KMS-11 (cell line): ENCODE results near the gene MRPL58.
"Not testable (repeated sequence)": the region's sequence is repeated elsewhere in the genome, so short reads cannot be mapped to it uniquely, and the experiment has no call there.

Source experiments
- H2AFZ ChIP-seq: fragments of 200-600 bp; sonication (generic); 2 replicates; pipeline ENCODE4 v1.6.1; 2016; ENCODE audit warnings: antibody characterized with exemption, mixed run types, low read depth
- H3K27ac ChIP-seq: fragments of 200-600 bp; sonication (generic); 2 replicates; pipeline ENCODE4 v1.6.1; 2016; ENCODE audit warnings: mild to moderate bottlenecking, mixed run types
- H3K27me3 ChIP-seq: fragments of 200-600 bp; sonication (generic); 2 replicates; pipeline ENCODE4 v1.6.1; 2017; ENCODE audit warnings: mild to moderate bottlenecking, low read depth, mixed run types, moderate library complexity; ENCODE audit not compliant: insufficient read depth
- H3K36me3 ChIP-seq: fragments of 200-600 bp; sonication (generic); 2 replicates; pipeline ENCODE4 v1.6.1; 2017; ENCODE audit warnings: mild to moderate bottlenecking, mixed run types; ENCODE audit not compliant: insufficient read depth
- H3K4me1 ChIP-seq: fragments of 200-600 bp; sonication (generic); 2 replicates; pipeline ENCODE4 v1.6.1; 2016; ENCODE audit warnings: mild to moderate bottlenecking, low read depth, mixed run types; ENCODE audit not compliant: poor library complexity, severe bottlenecking
- H3K4me2 ChIP-seq: fragments of 200-600 bp; sonication (generic); 2 replicates; pipeline ENCODE4 v1.7.0; 2016; ENCODE audit warnings: mild to moderate bottlenecking, mixed run types
- H3K4me3 ChIP-seq: fragments of 200-600 bp; sonication (generic); IDR thresholded peaks from 2 replicates; pipeline ENCODE4 v1.6.1; 2017; ENCODE audit warnings: low read depth, low read length, mixed read lengths; ENCODE audit not compliant: insufficient read depth
- H3K79me2 ChIP-seq: fragments of 200-600 bp; sonication (generic); 2 replicates; pipeline ENCODE4 v1.6.1; 2016; ENCODE audit warnings: low read depth, mixed run types; ENCODE audit not compliant: insufficient read depth
- H3K9ac ChIP-seq: fragments of 200-600 bp; sonication (generic); 2 replicates; pipeline ENCODE4 v1.6.1; 2016; ENCODE audit warnings: mild to moderate bottlenecking, mixed run types
- H4K20me1 ChIP-seq: fragments of 200-600 bp; sonication (generic); 2 replicates; pipeline ENCODE4 v1.6.1; 2016; ENCODE audit warnings: mild to moderate bottlenecking, mixed run types; ENCODE audit not compliant: insufficient read depth
- CTCF ChIP-seq: fragments of 200-600 bp; sonication (generic); conservative IDR thresholded peaks from 2 replicates; pipeline ENCODE4 v1.6.1; 2017; ENCODE audit warnings: low read depth, mild to moderate bottlenecking, antibody characterized with exemption, low read length, moderate library complexity, mixed read lengths

MRPL58 gene

GRCh38 chr17:75019146-75019545 lies 6.7 kb downstream of the MRPL58 start:
- Histone ChIP-seq H3K4me2 (no peak overlapping the region), H4K20me1 (no peaks in the 10 kb centered on the region), H3K27ac (no peak overlapping the region), H2AFZ (no peak overlapping the region), H3K9ac (no peak overlapping the region), H3K79me2 (no peaks in the 10 kb centered on the region; the same call in 1 of the 2 replicates), H3K4me1 (no peaks in the 10 kb centered on the region), H3K4me3 (no peak overlapping the region), H3K36me3 (peaks cover 5% of the 10 kb centered on the region; the same call in 1 of the 2 replicates), H3K27me3 (no peaks in the 10 kb centered on the region)
- TF ChIP-seq CTCF, result no peak

GRCh38 chr17:75019710-75020109 lies 7.2 kb downstream of the MRPL58 start:
- no peaks in the 10 kb centered on the region; the same call in 1 of the 2 replicates for H3K79me2 ChIP-seq
- H3K4me3 ChIP-seq, result no peak overlapping the region
- no peak overlapping the region for H3K27ac ChIP-seq
- H3K36me3 ChIP-seq, result peaks cover 5% of the 10 kb centered on the region; the same call in 1 of the 2 replicates
- no peaks in the 10 kb centered on the region for H3K4me1 ChIP-seq
- no peaks in the 10 kb centered on the region for H3K27me3 ChIP-seq
- no peak for TF ChIP-seq CTCF
- H3K4me2 ChIP-seq, result no peak overlapping the region
- no peaks in the 10 kb centered on the region for H4K20me1 ChIP-seq
- no peak overlapping the region for H2AFZ ChIP-seq
- H3K9ac ChIP-seq, result no peak overlapping the region

DNA sequence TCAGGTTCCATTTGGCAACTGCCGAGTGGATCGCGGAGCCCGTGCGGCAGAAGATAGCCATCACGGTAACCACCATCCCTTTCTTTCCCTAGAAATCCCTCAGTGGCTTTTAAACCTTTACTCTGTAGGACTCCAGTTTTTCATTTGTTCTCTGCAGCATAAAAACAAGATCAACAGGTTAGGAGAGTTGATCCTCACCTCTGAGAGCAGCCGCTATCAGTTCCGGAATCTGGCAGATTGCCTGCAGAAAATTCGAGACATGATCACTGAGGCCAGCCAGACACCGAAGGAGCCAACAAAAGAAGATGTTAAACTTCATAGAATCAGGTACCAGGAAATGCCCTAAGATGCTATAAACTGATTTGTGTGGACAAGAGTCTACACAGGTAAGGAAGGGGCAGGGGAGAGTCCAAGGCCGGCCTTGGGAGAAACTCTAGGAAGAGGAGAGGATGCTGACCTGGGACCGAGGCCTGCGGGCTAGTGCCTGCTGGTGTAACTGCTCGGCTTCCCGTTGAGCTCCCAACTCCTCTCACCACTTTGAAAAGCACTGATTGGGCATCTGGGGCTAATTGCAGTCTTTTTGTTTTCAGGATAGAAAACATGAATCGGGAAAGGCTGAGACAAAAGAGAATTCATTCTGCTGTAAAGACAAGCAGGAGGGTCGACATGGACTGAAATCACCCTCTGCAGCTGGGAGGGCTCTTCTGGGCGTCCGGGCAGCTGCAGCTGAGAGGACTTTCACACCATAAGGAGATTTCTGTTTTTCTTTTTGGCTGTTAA lies 8.1 kb downstream of the MRPL58 start:
- peaks cover 5% of the 10 kb centered on the region; the same call in 1 of the 2 replicates for H3K36me3 ChIP-seq

GRCh38 chr17:75024686-75025397 lies 12.4 kb downstream of the MRPL58 start:
- Histone ChIP-seq H3K9ac (no peak overlapping the region), H3K4me1 (no peaks in the 10 kb centered on the region), H3K79me2 (no peaks in the 10 kb centered on the region), H4K20me1 (no peaks in the 10 kb centered on the region), H3K4me2 (no peak overlapping the region), H3K36me3 (peaks cover 5% of the 10 kb centered on the region; the same call in 1 of the 2 replicates), H3K27ac (no peak overlapping the region), H2AFZ (no peak overlapping the region), H3K27me3 (no peaks in the 10 kb centered on the region; the same call in 1 of the 2 replicates), H3K4me3 (no peak overlapping the region)
- no peak for TF ChIP-seq CTCF

More for the DNA sequence above, 8.1 kb downstream of the MRPL58 start:
- H3K79me2 ChIP-seq, result no peaks in the 10 kb centered on the region
- H3K27me3 ChIP-seq, result no peaks in the 10 kb centered on the region
- no peak overlapping the region for H3K4me3 ChIP-seq
- H3K4me1 ChIP-seq, result no peaks in the 10 kb centered on the region
- H3K27ac ChIP-seq, result no peak overlapping the region
- no peak for TF ChIP-seq CTCF
- H4K20me1 ChIP-seq, result no peaks in the 10 kb centered on the region
- H2AFZ ChIP-seq, result no peak overlapping the region
- no peak overlapping the region for H3K4me2 ChIP-seq
- no peak overlapping the region for H3K9ac ChIP-seq

DNA sequence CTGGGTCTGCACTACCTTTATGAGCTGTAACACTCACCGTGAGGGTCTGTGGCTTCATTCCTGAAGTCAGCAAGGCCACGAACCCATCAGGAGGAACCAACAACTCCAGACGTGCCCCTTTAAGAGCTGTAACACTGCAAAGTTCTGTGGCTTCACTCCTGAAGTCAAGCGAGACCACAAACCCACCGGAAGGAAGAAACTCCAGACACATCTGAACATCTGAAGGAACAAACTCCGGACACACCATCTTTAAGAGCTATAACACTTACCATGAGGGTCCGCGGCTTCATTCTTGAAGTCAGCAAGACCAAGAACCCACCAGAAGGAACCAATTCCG lies 12.9 kb downstream of the MRPL58 start:
- H3K79me2 ChIP-seq, H3K36me3 ChIP-seq, H3K4me2 ChIP-seq, H3K4me3 ChIP-seq, H3K9ac ChIP-seq, H3K4me1 ChIP-seq, H2AFZ ChIP-seq, H4K20me1 ChIP-seq, H3K27ac ChIP-seq, H3K27me3 ChIP-seq: not testable (repeated sequence)

DNA sequence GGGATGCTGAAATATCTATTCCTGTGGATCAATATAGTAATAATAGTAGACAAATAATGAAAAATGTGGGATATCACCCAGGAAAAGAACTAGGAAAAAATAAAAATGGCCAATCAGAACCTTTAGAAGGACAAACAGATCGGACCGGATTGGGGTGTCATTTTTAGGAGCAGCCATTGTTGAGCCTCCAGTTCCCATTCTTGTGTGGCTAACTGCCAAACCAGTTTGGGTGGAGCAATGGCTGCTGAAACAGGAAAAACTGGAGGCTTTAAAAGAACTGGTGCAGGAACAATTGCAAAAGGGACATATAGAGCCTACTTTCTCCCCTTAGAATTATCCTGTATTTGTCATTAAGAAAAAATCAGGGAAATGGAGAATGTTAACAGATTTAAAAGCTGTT lies 14.2 kb downstream of the MRPL58 start:
- H2AFZ ChIP-seq, H3K27me3 ChIP-seq, H3K79me2 ChIP-seq, H3K4me1 ChIP-seq, H3K36me3 ChIP-seq, H3K27ac ChIP-seq, H3K9ac ChIP-seq, H4K20me1 ChIP-seq, H3K4me3 ChIP-seq, H3K4me2 ChIP-seq: not testable (repeated sequence)
